Stimulated activated CD8-positive, alpha-beta memory T cell treated with anti-CD3 and anti-CD28 coated beads, Interleukin-15, amount 100 ng/mL, for 24 hours (primary cell): ENCODE results near the gene FMN1.

Source experiments
- DNase-seq: peaks from one replicate; pipeline ENCODE4 v3.0.0-alpha.2; 2020; ENCODE audit warnings: low read depth

The FMN1 gene

GRCh38 chr15:33125894-33126537 is 68.5 kb downstream of the FMN1 start:
- no peak for DNase-seq

GRCh38 chr15:33124811-33125210 is 69.7 kb downstream of the FMN1 start:
- no peak for DNase-seq

GRCh38 chr15:33124279-33124678 is 70.2 kb downstream of the FMN1 start:
- DNase-seq, result no peak

GRCh38 chr15:33119865-33120264 is 74.6 kb downstream of the FMN1 start:
- no peak for DNase-seq

GRCh38 chr15:33119273-33119672 is 75.2 kb downstream of the FMN1 start:
- no peak for DNase-seq

GRCh38 chr15:33116198-33116597 is 78.3 kb downstream of the FMN1 start:
- DNase-seq, result no peak

- no peak for DNase-seq
These were observed 79.2 kb downstream of the FMN1 start for GRCh38 chr15:33115191-33115861.

GRCh38 chr15:33114374-33114717 is 80.2 kb downstream of the FMN1 start:
- no peak for DNase-seq

- DNase-seq, result no peak
These were observed 80.7 kb downstream of the FMN1 start for GRCh38 chr15:33113666-33114373.

- DNase-seq, result no peak
These were observed 81.9 kb downstream of the FMN1 start for GRCh38 chr15:33112541-33113105.

- no peak for DNase-seq
These were observed 83.5 kb downstream of the FMN1 start for GRCh38 chr15:33111041-33111451.

GRCh38 chr15:33109345-33109744 is 85.2 kb downstream of the FMN1 start:
- DNase-seq, result no peak

GRCh38 chr15:33108518-33108917 is 86.0 kb downstream of the FMN1 start:
- DNase-seq, result no peak

- no peak for DNase-seq
These were observed 86.6 kb downstream of the FMN1 start for GRCh38 chr15:33107950-33108349.

GRCh38 chr15:33104212-33104611 is 90.3 kb downstream of the FMN1 start:
- DNase-seq, result no peak

GRCh38 chr15:33101036-33101435 is 93.5 kb downstream of the FMN1 start:
- DNase-seq, result no peak

- no peak for DNase-seq
These were observed 94.2 kb downstream of the FMN1 start for GRCh38 chr15:33100314-33100713.

GRCh38 chr15:33099739-33100138 is 94.8 kb downstream of the FMN1 start:
- no peak for DNase-seq

- DNase-seq, result no peak
These were observed 95.3 kb downstream of the FMN1 start for GRCh38 chr15:33099213-33099612.

GRCh38 chr15:33098094-33099058 is 96.1 kb downstream of the FMN1 start:
- no peak for DNase-seq

GRCh38 chr15:33096134-33096533 is 98.4 kb downstream of the FMN1 start:
- DNase-seq, result no peak

GRCh38 chr15:33095641-33096040 is 98.9 kb downstream of the FMN1 start:
- no peak for DNase-seq
